Activated CD4-positive, alpha-beta memory T cell treated with anti-CD3 and anti-CD28 coated beads, Interleukin-2, amount 10 ng/mL, durations not matched to agents 7 days and 5 days (primary cell): Measurements from ENCODE around the gene YKT6. TPM values are rescaled to one million over a fixed set of nuclear protein-coding genes. Genes with fewer than 3 reads are reported as not detected.

Source experiments
- CTCF ChIA-PET: fragments of 350-600 bp; sonication (Branson Sonifier 250); formaldehyde crosslinking; loops from one replicate; lab custom pipeline; 2021; ENCODE audit warnings: antibody characterized with exemption, inconsistent platforms; lab: Charles Lee
- POLR2A ChIA-PET: fragments of 350-600 bp; sonication (Branson Sonifier 250); formaldehyde crosslinking; loops from one replicate; lab custom pipeline; 2021; ENCODE audit warnings: antibody characterized with exemption; lab: Charles Lee
- DNase-seq: peaks from one replicate; pipeline ENCODE4 v3.0.0-alpha.2; 2020
- H3K27ac Mint-ChIP-seq: one replicate; pipeline ENCODE4 v1.8.0; 2021; ENCODE audit warnings: mild to moderate bottlenecking, mixed read lengths
- H3K27me3 Mint-ChIP-seq: one replicate; pipeline ENCODE4 v1.8.0; 2021; ENCODE audit warnings: mixed read lengths
- H3K36me3 Mint-ChIP-seq: one replicate; pipeline ENCODE4 v1.8.0; 2021; ENCODE audit warnings: low read depth, mixed read lengths
- H3K4me1 Mint-ChIP-seq: one replicate; pipeline ENCODE4 v1.8.0; 2021; ENCODE audit warnings: mixed read lengths
- H3K4me3 Mint-ChIP-seq: one replicate; pipeline ENCODE4 v1.8.0; 2021; ENCODE audit warnings: mild to moderate bottlenecking, mixed read lengths
- H3K9me3 Mint-ChIP-seq: one replicate; pipeline ENCODE4 v1.8.0; 2021; ENCODE audit warnings: mixed read lengths
- total RNA-seq, 2 experiments: library from RNA; stranded (reverse); gene quantifications; one replicate each; pipeline ENCODE4 v1.2.3, GENCODE V29; 2021

YKT6 gene
- 10 to 100 TPM; 59.1 to 60.9 TPM for total RNA-seq

DNA sequence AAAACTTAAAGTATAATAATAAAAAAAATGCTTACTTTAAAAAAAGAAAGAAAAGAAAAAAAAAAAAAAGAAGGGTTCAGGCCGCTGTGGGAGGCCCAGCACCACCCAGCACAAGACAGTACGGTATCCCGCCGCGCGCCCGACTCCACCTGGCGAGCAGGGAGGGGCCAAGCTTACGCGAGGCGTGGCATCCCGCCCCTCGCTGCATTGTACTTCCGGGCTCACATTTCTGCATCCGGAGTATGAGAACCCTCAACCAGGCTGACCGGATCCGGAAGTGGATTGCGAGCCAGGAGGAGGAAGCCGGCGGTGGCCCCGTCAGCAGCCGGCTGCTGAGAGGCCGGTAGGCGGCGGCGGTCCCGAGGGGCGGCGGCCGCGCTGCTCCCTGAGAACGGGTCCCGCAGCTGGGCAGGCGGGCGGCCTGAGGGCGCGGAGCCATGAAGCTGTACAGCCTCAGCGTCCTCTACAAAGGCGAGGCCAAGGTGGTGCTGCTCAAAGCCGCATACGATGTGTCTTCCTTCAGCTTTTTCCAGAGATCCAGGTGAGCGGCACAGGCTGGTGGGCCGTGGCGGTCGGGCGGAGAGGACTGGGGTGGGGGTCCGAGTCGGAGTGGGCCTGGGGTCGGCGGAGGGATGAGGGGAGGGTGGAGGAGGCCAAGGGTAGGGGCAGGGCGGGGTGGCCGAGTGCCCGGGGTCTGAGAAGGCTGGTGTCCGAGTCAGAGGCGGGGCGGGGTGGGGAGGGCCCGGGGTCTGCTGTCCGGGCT, at the start of gene YKT6:
YKT6 (plus strand) TSS at position 280 of the 763 bp plus-strand sequence; CDS start at position 438, 158 bp downstream.
- peak within 1 kb of the TSS; percentile 84 for H3K4me3 Mint-ChIP-seq
- ChIA-PET CTCF (interaction anchor here (0.6 to 1.4 kb wide), 10 partner anchors 9 to 290 kb away, joined by 3 to 8 read pairs (median 4); no protein-coding TSS in a partner anchor), POLR2A (interaction anchor here (0.6 to 1.7 kb wide), 11 partner anchors 8 to 289 kb away, joined by 3 to 6 read pairs (median 4); partner anchors contain the start of genes DBNL, NUDCD3 and POLD2)
- no peaks in the 10 kb centered on the region for H3K9me3 Mint-ChIP-seq
- peaks cover 17% of the 10 kb centered on the region for H3K36me3 Mint-ChIP-seq
- peak within 1 kb of the TSS; percentile 64 for H3K27ac Mint-ChIP-seq
- peaks cover 37% of the 10 kb centered on the region for H3K4me1 Mint-ChIP-seq
- H3K27me3 Mint-ChIP-seq, result peaks cover 6% of the 10 kb centered on the region
- peak; percentile 96 for DNase-seq

DNA sequence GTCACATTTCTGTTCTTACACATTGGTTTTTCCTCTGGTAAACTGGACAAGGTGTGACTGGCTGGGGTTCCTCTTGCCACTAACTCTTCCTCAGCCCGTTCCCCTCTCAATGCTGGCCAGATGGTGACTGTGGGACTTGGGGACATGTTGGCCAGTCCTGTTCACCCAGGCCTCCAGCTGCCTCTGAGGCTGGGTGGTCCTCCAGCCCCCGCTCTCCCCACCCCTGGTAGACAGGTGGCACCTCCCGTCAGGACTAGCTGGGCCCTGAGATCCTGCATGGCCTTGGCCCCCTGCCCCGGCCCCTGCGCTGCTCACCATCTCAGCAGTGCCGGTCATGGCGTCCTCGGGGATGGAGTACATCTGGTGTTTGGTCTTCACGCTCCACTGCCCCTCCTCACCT, 48.8 kb upstream of the YKT6 start:
- Mint-ChIP-seq H3K4me1 (no peaks in the 10 kb centered on the region), H3K4me3 (no peak overlapping the region), H3K36me3 (no peaks in the 10 kb centered on the region), H3K27ac (no peak overlapping the region), H3K9me3 (no peaks in the 10 kb centered on the region), H3K27me3 (no peaks in the 10 kb centered on the region)
- DNase-seq, result no peak
- ChIA-PET CTCF (no interaction called here), POLR2A (no interaction called here)

DNA sequence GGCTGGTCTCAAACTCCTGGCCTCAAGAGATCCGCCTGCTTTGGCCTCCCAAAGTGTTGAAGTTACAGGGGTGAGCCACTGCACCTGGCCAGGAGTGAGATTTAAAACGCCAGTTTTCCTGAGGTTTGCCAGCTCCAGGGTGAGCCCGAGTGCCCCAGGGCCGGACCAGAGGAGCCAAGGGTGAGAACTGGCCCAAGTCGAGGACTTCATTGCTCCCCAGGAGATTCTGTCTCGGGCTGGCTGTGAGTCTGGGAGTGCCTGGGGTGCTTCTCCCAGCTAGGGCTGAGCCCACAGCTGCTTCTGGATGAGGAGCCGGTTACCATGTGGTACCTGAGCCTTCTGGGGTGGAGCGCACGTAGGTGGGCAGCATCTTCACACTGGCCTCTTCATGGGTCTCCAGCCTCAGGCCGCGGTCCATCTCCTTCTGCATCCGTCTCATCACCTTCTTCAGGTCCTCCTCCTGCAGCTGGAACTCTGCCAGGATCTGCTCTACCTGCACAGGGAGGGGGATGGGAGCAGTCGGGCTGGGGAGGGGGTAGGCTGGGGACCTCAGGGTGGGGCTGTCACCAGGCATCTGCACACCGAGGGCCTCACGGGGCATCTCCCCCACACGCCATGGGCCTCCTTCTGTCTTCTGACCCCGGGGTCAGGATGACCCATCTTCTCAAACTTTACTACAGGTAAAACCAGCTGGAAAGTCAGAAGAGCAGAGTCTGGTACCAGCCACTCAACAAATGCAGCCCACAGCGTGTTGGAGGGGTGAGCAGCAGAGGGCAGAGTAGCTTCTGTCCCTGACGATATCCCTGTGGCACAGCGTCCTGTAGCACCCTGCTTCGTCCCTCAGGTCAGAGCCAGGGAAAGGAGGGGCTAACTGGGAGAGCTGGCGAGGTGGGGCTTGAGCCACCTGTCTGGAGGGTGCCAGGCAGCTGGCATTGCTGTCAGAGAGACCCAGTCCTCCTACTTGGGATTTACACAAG, 47.5 kb upstream of the YKT6 start:
- no peak for DNase-seq
- no peaks in the 10 kb centered on the region for H3K9me3 Mint-ChIP-seq
- no peaks in the 10 kb centered on the region for H3K36me3 Mint-ChIP-seq
- ChIA-PET POLR2A (no interaction called here), CTCF (no interaction called here)
- H3K4me3 Mint-ChIP-seq, result no peak overlapping the region
- H3K4me1 Mint-ChIP-seq, result no peaks in the 10 kb centered on the region
- H3K27ac Mint-ChIP-seq, result no peak overlapping the region
- H3K27me3 Mint-ChIP-seq, result no peaks in the 10 kb centered on the region

DNA sequence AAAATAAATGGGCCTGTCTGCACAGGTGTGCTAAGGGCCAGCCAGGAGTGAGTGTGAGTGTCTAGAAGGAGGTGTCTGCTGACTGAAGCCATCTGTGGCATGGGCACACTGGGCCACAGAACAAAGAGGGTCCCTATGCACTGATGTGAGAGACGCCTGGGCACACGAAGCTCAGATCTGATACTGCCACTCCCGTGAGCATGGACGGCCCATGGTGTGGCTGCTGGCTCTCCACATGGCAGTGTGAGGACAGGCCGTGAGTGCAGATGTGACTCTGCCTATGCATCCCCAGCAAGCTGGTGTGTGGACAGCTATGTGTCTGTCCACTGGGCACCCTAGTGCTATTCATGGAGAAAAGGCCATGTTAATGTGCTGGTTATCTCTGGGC, 46.8 kb upstream of the YKT6 start:
- no peak for DNase-seq
- H3K4me1 Mint-ChIP-seq, result no peaks in the 10 kb centered on the region
- no peaks in the 10 kb centered on the region for H3K9me3 Mint-ChIP-seq
- ChIA-PET POLR2A (no interaction called here), CTCF (no interaction called here)
- no peaks in the 10 kb centered on the region for H3K27me3 Mint-ChIP-seq
- H3K4me3 Mint-ChIP-seq, result no peak overlapping the region
- no peak overlapping the region for H3K27ac Mint-ChIP-seq
- no peaks in the 10 kb centered on the region for H3K36me3 Mint-ChIP-seq

DNA sequence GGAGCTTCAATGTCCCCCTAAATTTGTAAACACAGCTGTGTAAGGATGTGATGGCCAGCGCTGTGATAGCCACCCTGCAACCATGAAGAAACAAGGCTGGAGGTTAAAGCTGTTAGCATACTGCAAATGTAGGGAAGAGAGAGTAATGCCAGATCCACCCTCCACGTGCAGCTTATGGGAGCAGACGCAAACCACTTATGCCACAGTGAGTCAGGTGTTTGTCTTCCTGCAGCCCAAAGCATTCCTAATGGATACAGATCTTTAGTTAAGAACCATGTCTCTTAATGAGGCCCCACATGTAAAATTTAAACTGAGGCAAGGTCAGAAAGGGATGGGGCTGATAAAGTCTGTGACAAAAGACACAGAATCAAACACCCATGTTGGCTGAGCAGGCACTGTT, 46.1 kb upstream of the YKT6 start:
- Mint-ChIP-seq H3K4me3 (no peak overlapping the region), H3K27me3 (no peaks in the 10 kb centered on the region), H3K9me3 (no peaks in the 10 kb centered on the region), H3K4me1 (no peaks in the 10 kb centered on the region), H3K36me3 (no peaks in the 10 kb centered on the region), H3K27ac (no peak overlapping the region)
- CTCF ChIA-PET, result no interaction called here
- POLR2A ChIA-PET, result no interaction called here
- no peak for DNase-seq

DNA sequence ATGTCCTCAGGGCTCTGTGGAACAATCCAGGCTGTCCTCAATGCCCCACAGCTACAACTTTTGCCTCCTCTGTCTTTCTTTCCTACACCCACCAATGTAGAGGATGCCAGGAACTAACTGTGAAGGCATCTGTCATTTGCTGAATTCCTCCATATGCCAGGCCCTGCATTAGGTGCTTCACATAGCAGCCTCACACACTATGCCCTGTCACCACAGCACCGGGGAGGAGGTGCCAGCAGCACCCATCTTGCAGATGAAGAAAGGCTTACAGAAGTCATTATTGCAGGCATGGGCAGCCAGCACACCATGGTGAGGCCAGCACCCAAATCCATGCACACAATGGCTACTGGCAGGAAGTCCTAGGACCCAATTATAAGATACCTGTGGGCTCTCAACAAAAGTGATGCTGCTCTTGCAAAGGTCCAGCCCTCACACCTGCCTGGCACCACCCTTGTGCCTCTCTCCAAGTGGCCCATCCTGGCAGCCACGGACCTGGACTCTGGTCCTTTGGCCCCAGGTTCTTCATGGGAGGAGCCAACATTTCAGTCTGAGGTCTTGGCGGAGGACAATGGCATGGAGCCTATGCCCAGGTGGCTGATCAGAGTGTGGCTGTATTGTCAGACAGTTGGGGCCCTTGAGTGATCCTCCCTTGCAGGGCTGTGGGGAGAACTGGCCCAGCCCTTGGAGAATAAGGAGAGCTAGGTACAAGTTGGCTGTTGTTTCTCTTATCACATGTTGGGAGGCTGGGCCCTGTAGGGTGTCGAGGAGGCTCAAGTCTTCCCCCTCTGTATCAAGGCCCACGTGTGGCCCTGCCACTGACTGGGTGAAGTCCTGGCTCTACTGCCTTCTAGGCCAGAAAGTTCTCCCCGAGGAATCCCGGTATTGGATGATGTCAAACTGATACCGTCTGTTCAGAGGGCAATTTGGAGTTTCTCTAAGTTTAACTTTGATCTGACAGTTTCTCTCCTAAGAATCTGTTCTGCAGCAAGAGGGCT, 45.3 kb upstream of the YKT6 start:
- Mint-ChIP-seq H3K36me3 (no peaks in the 10 kb centered on the region), H3K27me3 (no peaks in the 10 kb centered on the region), H3K4me1 (no peaks in the 10 kb centered on the region), H3K9me3 (no peaks in the 10 kb centered on the region), H3K4me3 (no peak overlapping the region), H3K27ac (no peak overlapping the region)
- ChIA-PET POLR2A (no interaction called here), CTCF (no interaction called here)
- no peak for DNase-seq

DNA sequence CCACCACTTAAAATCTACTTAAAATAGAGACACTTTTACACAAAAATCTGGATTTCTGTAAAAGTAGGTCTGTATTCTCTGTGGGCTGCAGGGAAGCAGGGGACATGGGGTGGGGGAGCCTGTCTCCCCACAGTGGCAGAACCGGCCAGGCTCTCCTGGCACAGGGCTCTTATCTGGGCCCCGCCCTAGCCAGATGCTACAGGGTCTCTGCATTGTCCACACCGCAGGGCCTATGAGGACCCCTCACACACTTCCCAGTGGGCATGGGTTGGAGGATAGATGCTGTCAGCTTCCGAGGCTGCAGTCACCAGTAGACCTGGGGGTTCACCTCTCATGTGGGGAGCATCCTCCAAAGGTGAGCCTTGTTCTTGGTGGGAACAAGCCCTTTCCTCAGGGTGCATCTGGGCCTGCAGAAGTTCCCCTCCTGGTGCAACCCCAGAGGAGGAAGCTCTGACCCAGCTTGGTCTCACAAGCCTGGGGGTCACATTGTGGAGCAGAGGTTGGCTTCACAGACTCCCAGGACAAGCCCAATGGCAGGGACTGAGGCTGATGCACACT, 44.2 kb upstream of the YKT6 start:
- Mint-ChIP-seq H3K27me3 (no peaks in the 10 kb centered on the region), H3K9me3 (no peaks in the 10 kb centered on the region), H3K27ac (no peak overlapping the region), H3K4me1 (no peaks in the 10 kb centered on the region), H3K36me3 (no peaks in the 10 kb centered on the region), H3K4me3 (no peak overlapping the region)
- DNase-seq, result no peak
- ChIA-PET POLR2A (no interaction called here), CTCF (no interaction called here)

DNA sequence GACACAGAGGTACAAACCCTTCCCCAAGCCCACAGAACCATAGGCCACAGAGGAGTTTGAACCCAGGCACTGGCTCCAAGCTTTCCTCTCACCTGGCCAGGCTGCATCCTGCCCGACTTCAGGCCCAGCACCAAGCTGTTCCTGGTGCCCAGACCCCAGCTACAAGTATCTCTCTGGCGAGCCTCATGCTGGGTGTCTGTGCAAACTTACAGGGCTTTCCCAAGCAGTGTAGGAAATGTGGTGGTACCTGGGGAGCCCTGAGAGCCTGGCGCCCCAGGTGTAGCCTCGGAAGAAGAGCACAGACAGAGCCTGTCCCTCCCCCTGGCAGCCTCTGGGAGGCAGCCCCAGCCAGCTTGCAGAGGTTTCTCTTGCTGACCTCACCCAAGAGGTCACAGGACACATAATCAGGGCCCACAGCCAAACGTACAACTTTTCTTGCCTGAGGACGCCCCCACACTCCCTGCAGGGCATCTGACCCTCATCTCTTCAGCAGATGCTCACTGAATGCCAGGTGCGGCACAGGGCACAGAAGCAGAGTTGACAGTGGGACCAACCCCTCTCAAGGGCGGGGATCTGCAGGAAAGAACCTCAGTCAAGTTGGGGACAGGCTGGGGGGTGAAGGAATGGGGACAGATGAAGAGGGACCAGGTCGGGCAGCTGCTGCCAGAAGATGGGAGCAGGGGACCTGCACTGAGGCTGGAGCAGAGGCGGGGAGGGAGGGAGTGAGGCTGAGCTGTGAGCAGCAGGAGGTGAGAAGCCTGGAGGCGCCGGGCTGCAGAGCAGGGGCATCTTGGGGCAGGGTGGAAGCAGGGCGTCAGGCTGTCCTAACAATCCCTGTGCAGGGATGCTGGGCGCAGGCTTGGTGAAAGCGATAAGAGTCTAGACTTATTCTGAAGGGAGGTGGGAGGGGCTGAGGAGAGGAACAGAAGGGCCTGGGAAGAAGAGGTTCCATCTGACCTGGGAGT, 43.4 kb upstream of the YKT6 start:
- no peak overlapping the region for H3K4me3 Mint-ChIP-seq
- ChIA-PET CTCF (no interaction called here), POLR2A (no interaction called here)
- H3K4me1 Mint-ChIP-seq, result no peaks in the 10 kb centered on the region
- no peaks in the 10 kb centered on the region for H3K36me3 Mint-ChIP-seq
- no peak overlapping the region for H3K27ac Mint-ChIP-seq
- DNase-seq, result no peak
- H3K27me3 Mint-ChIP-seq, result peaks cover 3% of the 10 kb centered on the region
- no peaks in the 10 kb centered on the region for H3K9me3 Mint-ChIP-seq

DNA sequence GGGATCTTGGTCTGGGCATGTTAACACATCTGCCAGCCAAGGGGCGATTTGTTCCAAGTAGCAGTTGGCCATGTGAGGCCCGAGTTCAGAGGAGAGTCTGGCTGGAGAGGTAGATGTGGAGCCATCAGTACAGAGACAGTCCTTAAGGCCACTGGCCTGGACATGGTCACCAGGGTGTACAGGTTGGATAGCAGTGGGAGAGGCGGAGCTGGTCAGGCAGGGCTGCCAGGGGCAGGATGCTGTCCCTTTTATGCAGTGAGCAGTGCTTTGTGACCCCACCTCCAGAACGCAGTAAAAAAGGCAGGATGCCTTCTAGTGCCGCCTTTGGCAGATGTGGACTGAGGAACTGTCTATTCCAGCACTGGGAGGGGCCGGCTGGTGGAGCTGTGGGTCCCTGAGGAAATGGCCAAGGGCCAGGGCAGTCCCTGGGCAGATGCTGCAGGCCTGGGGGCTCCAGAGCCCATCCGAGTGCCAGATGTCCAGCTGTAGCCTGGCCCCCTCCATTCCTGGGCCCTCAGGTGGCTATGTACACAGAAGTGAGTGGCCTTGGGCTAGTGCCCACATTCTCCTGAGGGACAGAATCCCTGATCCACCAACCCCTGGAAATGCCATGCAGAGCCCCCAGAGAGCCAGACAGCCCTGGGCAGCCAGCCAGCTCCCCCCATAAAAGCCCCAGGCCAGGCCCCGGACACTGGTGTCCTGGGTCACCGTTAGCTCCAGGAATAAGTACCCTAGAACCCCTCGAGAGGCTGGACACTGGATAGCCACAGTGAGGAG, 42.5 kb upstream of the YKT6 start:
- H3K36me3 Mint-ChIP-seq, result no peaks in the 10 kb centered on the region
- no peaks in the 10 kb centered on the region for H3K4me1 Mint-ChIP-seq
- DNase-seq, result no peak
- no peaks in the 10 kb centered on the region for H3K9me3 Mint-ChIP-seq
- H3K27me3 Mint-ChIP-seq, result peaks cover 8% of the 10 kb centered on the region
- POLR2A ChIA-PET, result no interaction called here
- no peak overlapping the region for H3K4me3 Mint-ChIP-seq
- CTCF ChIA-PET, result no interaction called here
- H3K27ac Mint-ChIP-seq, result no peak overlapping the region

DNA sequence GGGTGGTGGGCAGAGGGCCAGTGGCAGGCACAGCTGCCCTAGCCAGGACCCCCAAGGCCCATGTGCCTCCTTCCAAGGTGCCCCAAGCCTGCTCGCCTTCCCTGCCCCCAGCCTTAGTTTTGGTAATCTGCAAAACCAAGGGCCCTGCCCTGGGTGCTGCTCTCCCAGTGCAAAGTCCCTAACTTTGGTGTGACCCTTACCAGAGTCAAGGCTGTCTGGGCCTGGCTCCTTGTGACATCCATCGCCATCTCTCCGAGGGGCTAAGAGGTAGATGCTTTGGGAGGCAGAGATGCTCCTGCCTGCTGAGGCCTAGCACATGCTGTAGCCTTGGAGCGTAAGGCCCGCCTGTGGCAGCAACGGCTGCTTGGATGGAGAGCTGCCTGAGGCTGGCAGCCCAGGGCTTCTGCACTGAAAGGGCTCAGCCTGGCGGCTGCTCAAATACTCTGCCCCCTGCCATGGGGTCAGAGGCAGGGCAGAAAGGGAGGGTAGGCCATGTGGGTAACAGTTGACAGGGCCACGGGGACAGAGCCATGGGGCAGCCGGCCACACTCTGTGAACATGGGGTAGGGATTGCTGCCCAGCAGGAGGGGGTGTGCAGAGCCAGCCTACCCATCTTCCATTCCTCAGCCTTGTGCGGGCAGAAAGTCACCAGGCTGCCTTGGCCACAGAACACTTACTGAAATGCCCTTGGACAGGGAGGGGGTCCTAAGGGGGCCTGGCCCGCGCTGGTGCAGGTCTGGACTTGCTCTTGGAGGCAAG, 41.7 kb upstream of the YKT6 start:
- Mint-ChIP-seq H3K27me3 (peaks cover 10% of the 10 kb centered on the region), H3K27ac (no peak overlapping the region), H3K4me1 (no peaks in the 10 kb centered on the region), H3K4me3 (no peak overlapping the region), H3K9me3 (no peaks in the 10 kb centered on the region), H3K36me3 (no peaks in the 10 kb centered on the region)
- CTCF ChIA-PET, result no interaction called here
- no peak for DNase-seq
- POLR2A ChIA-PET, result no interaction called here
